Measurements from ENCODE around the gene ITPRIPL2. TPM values are rescaled to one million over a fixed set of nuclear protein-coding genes. Genes with fewer than 3 reads are reported as not detected.

ITPRIPL2 gene
- total RNA-seq, 1 experiment from 2014 or later = 67.9 TPM

DNA sequence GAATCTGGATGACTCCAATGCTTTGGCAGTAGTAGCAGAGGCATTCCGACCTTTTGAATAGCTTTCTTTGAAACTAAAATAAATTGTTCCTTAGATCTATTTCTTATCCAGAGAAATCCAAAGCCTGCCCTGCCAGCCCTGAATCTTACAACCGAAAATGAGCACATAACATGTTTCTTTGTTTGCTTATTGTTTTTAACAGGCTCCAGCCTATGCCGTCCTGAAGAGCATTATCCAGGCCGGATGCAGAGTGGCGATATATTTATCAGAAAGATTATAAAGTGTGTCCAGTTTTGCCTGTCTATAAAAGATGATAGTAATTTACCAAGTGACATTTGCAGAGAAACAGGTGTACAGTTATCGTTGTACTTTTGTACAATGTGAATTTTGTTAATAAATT lies 35.9 kb upstream of the ITPRIPL2 start:
- BruUV-seq (replicated peaks) = no TSS peak
- Histone ChIP-seq H3K27ac (ENCODE audit: low read depth, low read length) (no peak overlapping the region), H3K9ac (ENCODE audit: low read length) (no peak overlapping the region), H3K4me3 (replicated peaks in 1 of 2; ENCODE audit: low read depth in 1 of 2, low read length in 2 of 2) (no peak overlapping the region), H3K79me2 (ENCODE audit: insufficient read depth, low read length) (no peaks in the 10 kb centered on the region), H3K4me2 (ENCODE audit: low read length) (no peak overlapping the region), H3K4me1 (ENCODE audit: control insufficient read depth in 1 of 2, insufficient read depth in 2 of 2, low read length in 2 of 2) (no peaks in the 10 kb centered on the region), H3K36me3 (ENCODE audit: control insufficient read depth in 1 of 2, insufficient read depth in 2 of 2, low read length in 2 of 2) (0 out of 4 replicates have a peak, but pooled peaks cover 0 to 3% of the 10 kb centered on the region in 2 experiments), H3K9me2 (ENCODE audit: insufficient read depth) (no peaks in the 10 kb centered on the region), H2AFZ (ENCODE audit: low read depth, low read length, poor library complexity, severe bottlenecking) (no peak overlapping the region), H4K20me1 (ENCODE audit: insufficient read depth) (no peaks in the 10 kb centered on the region), H3K27me3 (ENCODE audit: insufficient read depth, low read length) (no peaks in the 10 kb centered on the region), H3K9me3 (ENCODE audit: control insufficient read depth in 1 of 2, insufficient read depth in 1 of 2, low read depth in 1 of 2, low read length in 2 of 2) (no peaks in the 10 kb centered on the region)
- POLR2A ChIA-PET = no interaction called here
- no peak for TF ChIP-seq SRF (IDR thresholded peaks at IDR 0.05; ENCODE audit: low read depth)
- TF ChIP-seq EZH2 (IDR thresholded peaks at IDR 0.05) = no peak
- no peak for TF ChIP-seq RAD21 (IDR thresholded peaks at IDR 0.05; ENCODE audit: low read depth)
- TF ChIP-seq, protein P1, sequence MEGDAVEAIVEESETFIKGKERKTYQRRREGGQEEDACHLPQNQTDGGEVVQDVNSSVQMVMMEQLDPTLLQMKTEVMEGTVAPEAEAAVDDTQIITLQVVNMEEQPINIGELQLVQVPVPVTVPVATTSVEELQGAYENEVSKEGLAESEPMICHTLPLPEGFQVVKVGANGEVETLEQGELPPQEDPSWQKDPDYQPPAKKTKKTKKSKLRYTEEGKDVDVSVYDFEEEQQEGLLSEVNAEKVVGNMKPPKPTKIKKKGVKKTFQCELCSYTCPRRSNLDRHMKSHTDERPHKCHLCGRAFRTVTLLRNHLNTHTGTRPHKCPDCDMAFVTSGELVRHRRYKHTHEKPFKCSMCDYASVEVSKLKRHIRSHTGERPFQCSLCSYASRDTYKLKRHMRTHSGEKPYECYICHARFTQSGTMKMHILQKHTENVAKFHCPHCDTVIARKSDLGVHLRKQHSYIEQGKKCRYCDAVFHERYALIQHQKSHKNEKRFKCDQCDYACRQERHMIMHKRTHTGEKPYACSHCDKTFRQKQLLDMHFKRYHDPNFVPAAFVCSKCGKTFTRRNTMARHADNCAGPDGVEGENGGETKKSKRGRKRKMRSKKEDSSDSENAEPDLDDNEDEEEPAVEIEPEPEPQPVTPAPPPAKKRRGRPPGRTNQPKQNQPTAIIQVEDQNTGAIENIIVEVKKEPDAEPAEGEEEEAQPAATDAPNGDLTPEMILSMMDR (IDR thresholded peaks at IDR 0.05 in 2 of 3, conservative IDR thresholded peaks at IDR 0.05 in 1 of 3; ENCODE audit: borderline replicate concordance in 1 of 3, insufficient read depth in 1 of 3, low read depth in 2 of 3, low read length in 2 of 3) = no peak
- TF ChIP-seq, protein P2, sequence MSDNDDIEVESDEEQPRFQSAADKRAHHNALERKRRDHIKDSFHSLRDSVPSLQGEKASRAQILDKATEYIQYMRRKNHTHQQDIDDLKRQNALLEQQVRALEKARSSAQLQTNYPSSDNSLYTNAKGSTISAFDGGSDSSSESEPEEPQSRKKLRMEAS (IDR thresholded peaks at IDR 0.05) = no peak
- TF ChIP-seq, protein P3, sequence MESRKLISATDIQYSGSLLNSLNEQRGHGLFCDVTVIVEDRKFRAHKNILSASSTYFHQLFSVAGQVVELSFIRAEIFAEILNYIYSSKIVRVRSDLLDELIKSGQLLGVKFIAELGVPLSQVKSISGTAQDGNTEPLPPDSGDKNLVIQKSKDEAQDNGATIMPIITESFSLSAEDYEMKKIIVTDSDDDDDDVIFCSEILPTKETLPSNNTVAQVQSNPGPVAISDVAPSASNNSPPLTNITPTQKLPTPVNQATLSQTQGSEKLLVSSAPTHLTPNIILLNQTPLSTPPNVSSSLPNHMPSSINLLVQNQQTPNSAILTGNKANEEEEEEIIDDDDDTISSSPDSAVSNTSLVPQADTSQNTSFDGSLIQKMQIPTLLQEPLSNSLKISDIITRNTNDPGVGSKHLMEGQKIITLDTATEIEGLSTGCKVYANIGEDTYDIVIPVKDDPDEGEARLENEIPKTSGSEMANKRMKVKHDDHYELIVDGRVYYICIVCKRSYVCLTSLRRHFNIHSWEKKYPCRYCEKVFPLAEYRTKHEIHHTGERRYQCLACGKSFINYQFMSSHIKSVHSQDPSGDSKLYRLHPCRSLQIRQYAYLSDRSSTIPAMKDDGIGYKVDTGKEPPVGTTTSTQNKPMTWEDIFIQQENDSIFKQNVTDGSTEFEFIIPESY (IDR thresholded peaks at IDR 0.05; ENCODE audit: extremely low read depth, insufficient replicate concordance, low read length) = no peak
- TF ChIP-seq YY1 (IDR thresholded peaks at IDR 0.05; ENCODE audit: extremely low read depth, insufficient replicate concordance, low read depth, low read length) = no peak
- TF ChIP-seq, protein P4, sequence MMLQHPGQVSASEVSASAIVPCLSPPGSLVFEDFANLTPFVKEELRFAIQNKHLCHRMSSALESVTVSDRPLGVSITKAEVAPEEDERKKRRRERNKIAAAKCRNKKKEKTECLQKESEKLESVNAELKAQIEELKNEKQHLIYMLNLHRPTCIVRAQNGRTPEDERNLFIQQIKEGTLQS (IDR thresholded peaks at IDR 0.05) = no peak
- TF ChIP-seq, protein P5, sequence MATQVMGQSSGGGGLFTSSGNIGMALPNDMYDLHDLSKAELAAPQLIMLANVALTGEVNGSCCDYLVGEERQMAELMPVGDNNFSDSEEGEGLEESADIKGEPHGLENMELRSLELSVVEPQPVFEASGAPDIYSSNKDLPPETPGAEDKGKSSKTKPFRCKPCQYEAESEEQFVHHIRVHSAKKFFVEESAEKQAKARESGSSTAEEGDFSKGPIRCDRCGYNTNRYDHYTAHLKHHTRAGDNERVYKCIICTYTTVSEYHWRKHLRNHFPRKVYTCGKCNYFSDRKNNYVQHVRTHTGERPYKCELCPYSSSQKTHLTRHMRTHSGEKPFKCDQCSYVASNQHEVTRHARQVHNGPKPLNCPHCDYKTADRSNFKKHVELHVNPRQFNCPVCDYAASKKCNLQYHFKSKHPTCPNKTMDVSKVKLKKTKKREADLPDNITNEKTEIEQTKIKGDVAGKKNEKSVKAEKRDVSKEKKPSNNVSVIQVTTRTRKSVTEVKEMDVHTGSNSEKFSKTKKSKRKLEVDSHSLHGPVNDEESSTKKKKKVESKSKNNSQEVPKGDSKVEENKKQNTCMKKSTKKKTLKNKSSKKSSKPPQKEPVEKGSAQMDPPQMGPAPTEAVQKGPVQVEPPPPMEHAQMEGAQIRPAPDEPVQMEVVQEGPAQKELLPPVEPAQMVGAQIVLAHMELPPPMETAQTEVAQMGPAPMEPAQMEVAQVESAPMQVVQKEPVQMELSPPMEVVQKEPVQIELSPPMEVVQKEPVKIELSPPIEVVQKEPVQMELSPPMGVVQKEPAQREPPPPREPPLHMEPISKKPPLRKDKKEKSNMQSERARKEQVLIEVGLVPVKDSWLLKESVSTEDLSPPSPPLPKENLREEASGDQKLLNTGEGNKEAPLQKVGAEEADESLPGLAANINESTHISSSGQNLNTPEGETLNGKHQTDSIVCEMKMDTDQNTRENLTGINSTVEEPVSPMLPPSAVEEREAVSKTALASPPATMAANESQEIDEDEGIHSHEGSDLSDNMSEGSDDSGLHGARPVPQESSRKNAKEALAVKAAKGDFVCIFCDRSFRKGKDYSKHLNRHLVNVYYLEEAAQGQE (IDR thresholded peaks at IDR 0.05; ENCODE audit: low read depth) = no peak
- no peak for TF ChIP-seq POLR2A (IDR thresholded peaks at IDR 0.05; ENCODE audit: borderline replicate concordance, extremely low read depth, insufficient read depth, insufficient read length)
- TF ChIP-seq SP1 (IDR thresholded peaks at IDR 0.05; ENCODE audit: low read depth) = no peak
- TF ChIP-seq ZFX (IDR thresholded peaks at IDR 0.05) = no peak
- no peak for TF ChIP-seq ELF1 (IDR thresholded peaks at IDR 0.05; ENCODE audit: borderline replicate concordance, low read depth)
- no peak for TF ChIP-seq FOSL1 (IDR thresholded peaks at IDR 0.05; ENCODE audit: low read depth)
- TF ChIP-seq EZH2phosphoT487 (IDR thresholded peaks at IDR 0.05; ENCODE audit: borderline replicate concordance) = no peak
- TF ChIP-seq CEBPB (IDR thresholded peaks at IDR 0.05; ENCODE audit: low read depth) = no peak
- TF ChIP-seq SIN3A (IDR thresholded peaks at IDR 0.05; ENCODE audit: low read depth) = no peak
- DNase-seq (ENCODE audit: low read depth, low spot score) (no peak), ATAC-seq (no peak)
- CTCF ChIA-PET = no interaction called here
- RAD21 ChIA-PET (ENCODE audit: low non-redundant PET in 1 of 2, low total read pairs in 2 of 2, uncharacterized antibody in 2 of 2, unreplicated experiment in 2 of 2) = no interaction called here
- intact Hi-C loops (cut with micrococcal nuclease) = no loop called here

Data from HCT116 (cell line).